ENCODE data around the gene AGAP1. TPM values are rescaled to one million over a fixed set of nuclear protein-coding genes. Genes with fewer than 3 reads are reported as not detected.

Gene AGAP1
- total RNA-seq, 1 donor: 10.8 TPM

- DNase-seq (ENCODE audit: low read depth): no peak
- TF ChIP-seq CTCF (IDR thresholded peaks at IDR 0.05; ENCODE audit: insufficient read depth, low read depth, low read length): no peak
- H3K4me3 ChIP-seq (ENCODE audit: low read depth, low read length): no peak overlapping the region
Observed at GRCh38 chr2:236001166-236001828, 507.5 kb downstream of the AGAP1 start.

- DNase-seq (ENCODE audit: low read depth): no peak
- no peak overlapping the region for H3K4me3 ChIP-seq (ENCODE audit: low read depth, low read length)
- TF ChIP-seq CTCF (IDR thresholded peaks at IDR 0.05; ENCODE audit: insufficient read depth, low read depth, low read length): no peak
Observed at GRCh38 chr2:236001854-236002253, 508.0 kb downstream of the AGAP1 start.

- TF ChIP-seq CTCF (IDR thresholded peaks at IDR 0.05; ENCODE audit: insufficient read depth, low read depth, low read length): no peak
- no peak for DNase-seq (ENCODE audit: low read depth)
- H3K4me3 ChIP-seq (ENCODE audit: low read depth, low read length): no peak overlapping the region
Observed at GRCh38 chr2:236008006-236008405, 514.2 kb downstream of the AGAP1 start.

DNA sequence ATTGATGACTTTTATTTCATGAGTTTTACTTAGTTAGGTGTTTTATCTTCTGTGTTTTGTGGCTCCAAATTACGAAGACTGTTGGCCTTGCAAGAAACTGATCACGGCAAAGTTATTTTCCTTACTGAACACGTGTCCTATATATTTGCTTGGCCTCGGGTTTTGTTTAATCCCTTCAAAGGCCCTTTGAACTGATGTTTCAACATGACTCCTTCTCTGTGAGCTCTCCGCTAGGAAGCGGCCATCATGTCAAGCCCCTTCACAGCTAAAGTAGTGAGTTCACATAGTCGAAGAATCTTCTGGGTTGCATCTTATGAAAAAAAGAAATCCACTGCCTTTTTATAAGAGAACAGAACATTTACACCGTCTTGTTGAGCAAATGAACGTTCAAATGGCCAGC is 515.0 kb downstream of the AGAP1 start:
- no peak for TF ChIP-seq CTCF (IDR thresholded peaks at IDR 0.05; ENCODE audit: insufficient read depth, low read depth, low read length)
- DNase-seq (ENCODE audit: low read depth): no peak
- H3K4me3 ChIP-seq (ENCODE audit: low read depth, low read length): no peak overlapping the region

DNA sequence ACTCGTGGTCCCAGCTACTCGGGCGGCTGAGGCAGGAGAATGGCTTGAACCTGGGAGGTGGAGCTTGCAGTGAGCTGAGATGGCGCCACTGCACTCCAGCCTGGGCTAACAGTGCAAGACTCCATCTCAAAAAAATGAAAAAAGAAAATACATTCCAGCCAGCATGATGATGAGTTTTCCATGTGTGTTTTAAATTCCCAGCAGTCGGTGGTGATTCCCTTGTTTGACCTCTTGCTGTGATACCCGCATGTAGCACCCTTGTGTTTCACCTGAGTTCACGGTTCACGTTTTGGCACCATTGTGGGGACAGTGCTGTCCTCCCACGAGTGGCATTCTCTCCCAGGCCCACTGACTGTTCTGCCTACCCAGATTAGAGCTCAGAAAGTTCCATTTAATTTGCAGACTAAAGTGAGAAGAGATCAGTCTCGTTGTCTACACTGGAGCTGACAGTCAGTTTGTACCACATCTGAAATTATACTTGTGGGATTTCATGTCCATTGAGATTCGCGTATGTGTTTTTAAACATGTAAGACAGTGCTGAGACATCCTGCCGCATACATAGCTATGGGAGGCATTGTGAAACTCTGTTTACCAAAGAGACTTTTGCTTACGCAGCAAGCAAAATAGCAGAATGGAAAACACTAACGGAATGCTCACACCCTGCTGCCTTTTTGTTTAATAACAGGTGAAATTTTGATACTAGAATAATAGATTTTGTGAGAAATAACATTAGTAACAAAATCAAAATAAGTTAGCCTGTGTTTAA is 517.3 kb downstream of the AGAP1 start:
- peak; percentile 15 for DNase-seq (ENCODE audit: low read depth)
- TF ChIP-seq CTCF (IDR thresholded peaks at IDR 0.05; ENCODE audit: insufficient read depth, low read depth, low read length): no peak
- H3K4me3 ChIP-seq (ENCODE audit: low read depth, low read length): no peak overlapping the region

- DNase-seq (ENCODE audit: low read depth): peak; percentile 24
- no peak for TF ChIP-seq CTCF (IDR thresholded peaks at IDR 0.05; ENCODE audit: insufficient read depth, low read depth, low read length)
- H3K4me3 ChIP-seq (ENCODE audit: low read depth, low read length): no peak overlapping the region
Observed at GRCh38 chr2:236012155-236012554, 518.3 kb downstream of the AGAP1 start.

Data from fibroblast of villous mesenchyme (primary cell).